AG04450 (cell line): ENCODE data around the gene PLEKHB1. TPM values are rescaled to one million over a fixed set of nuclear protein-coding genes. Genes with fewer than 3 reads are reported as not detected.

ENCODE experiments used
- CTCF ChIA-PET: fragments of 300-600, 350-600 bp; formaldehyde crosslinking; extraction: SDS; loops from one replicate; lab custom pipeline; 2022; ENCODE audit warnings: antibody characterized with exemption, inconsistent platforms; lab: Charles Lee
- POLR2A ChIA-PET: fragments of 350-600 bp; formaldehyde crosslinking; extraction: SDS; loops from one replicate; lab custom pipeline; 2021; ENCODE audit warnings: antibody characterized with exemption, inconsistent platforms; lab: Yijun Ruan, JAX
- DNase-seq: peaks from one replicate; pipeline ENCODE4 v3.0.0-alpha.2; 2011; ENCODE audit warnings: low read depth, low spot score
- H3K27ac ChIP-seq: one replicate; pipeline ENCODE4 v1.5.1; 2012; ENCODE audit warnings: low read depth, low read length, control low read depth
- H3K27me3 ChIP-seq: one replicate; pipeline ENCODE4 v1.6.0; 2012; ENCODE audit warnings: low read length; ENCODE audit not compliant: control insufficient read depth, insufficient read depth
- H3K4me3 ChIP-seq: 2 replicates; pipeline ENCODE4 v1.5.1; 2011; ENCODE audit warnings: mild to moderate bottlenecking, low read depth, low read length, control low read depth
- H3K9me3 ChIP-seq: 2 replicates; pipeline ENCODE4 v1.5.1; 2012; ENCODE audit warnings: low read length; ENCODE audit not compliant: control insufficient read depth, insufficient read depth
- CTCF ChIP-seq: IDR thresholded peaks from 2 replicates; pipeline ENCODE4 v1.5.1; 2011; ENCODE audit warnings: low read depth, low read length, control low read depth, inconsistent platforms
- polyA plus RNA-seq: library from polyadenylated mRNA; depleted of rRNA; stranded (reverse); fragments of >200 nt; gene quantifications from 2 replicates; pipeline ENCODE4 v1.2.3, GENCODE V29; 2011; rRNA removed

Gene PLEKHB1
- polyA plus RNA-seq, 1 experiment: 0.61 TPM

DNA sequence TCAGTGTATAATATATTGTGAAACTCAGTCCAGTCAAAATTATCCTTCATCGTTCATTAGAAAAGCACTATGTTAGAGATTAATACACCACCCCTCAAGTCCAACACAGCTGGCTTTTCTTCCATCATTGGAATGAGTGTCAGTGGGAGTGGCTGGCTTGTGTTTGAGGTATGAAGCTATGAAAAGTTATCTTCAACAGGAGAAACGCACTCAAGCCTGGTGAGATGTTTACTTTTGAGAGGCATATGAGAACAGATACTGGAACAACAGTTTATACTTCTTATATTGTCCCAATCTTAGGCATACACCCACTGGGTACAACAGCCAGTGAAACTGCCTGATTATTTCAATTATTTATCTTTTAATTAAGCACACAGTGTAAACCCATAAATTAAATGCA lies 34.3 kb downstream of the PLEKHB1 start:
- H3K4me3 ChIP-seq: no peak overlapping the region
- no peak overlapping the region for H3K27ac ChIP-seq
- ChIA-PET POLR2A (no interaction called here), CTCF (interaction anchor here (0.6 to 1.6 kb wide), 4 partner anchors 55 to 250 kb away, joined by 3 to 5 read pairs (median 4); no protein-coding TSS in a partner anchor)
- no peaks in the 10 kb centered on the region for H3K9me3 ChIP-seq
- TF ChIP-seq CTCF: no peak
- H3K27me3 ChIP-seq: no peaks in the 10 kb centered on the region
- DNase-seq: no peak

- H3K4me3 ChIP-seq: no peak overlapping the region
- POLR2A ChIA-PET: no interaction called here
Measured at GRCh38 chr11:73693899-73694525, 47.6 kb downstream of the PLEKHB1 start.

GRCh38 chr11:73705053-73705452 lies 58.7 kb downstream of the PLEKHB1 start:
- Histone ChIP-seq H3K4me3 (no peak overlapping the region), H3K27me3 (no peaks in the 10 kb centered on the region), H3K9me3 (no peaks in the 10 kb centered on the region), H3K27ac (no peak overlapping the region)
- POLR2A ChIA-PET: no interaction called here
- TF ChIP-seq CTCF: no peak
- no peak for DNase-seq
- CTCF ChIA-PET: no interaction called here

More at GRCh38 chr11:73693899-73694525, 47.6 kb downstream of the PLEKHB1 start:
- no peak for TF ChIP-seq CTCF
- DNase-seq: no peak
- CTCF ChIA-PET: interaction anchor here (0.7 to 1.1 kb wide), 2 partner anchors 34 to 36 kb away, joined by 3 to 4 read pairs; no protein-coding TSS in a partner anchor
- Histone ChIP-seq H3K27me3 (no peaks in the 10 kb centered on the region), H3K27ac (no peak overlapping the region), H3K9me3 (no peaks in the 10 kb centered on the region)

DNA sequence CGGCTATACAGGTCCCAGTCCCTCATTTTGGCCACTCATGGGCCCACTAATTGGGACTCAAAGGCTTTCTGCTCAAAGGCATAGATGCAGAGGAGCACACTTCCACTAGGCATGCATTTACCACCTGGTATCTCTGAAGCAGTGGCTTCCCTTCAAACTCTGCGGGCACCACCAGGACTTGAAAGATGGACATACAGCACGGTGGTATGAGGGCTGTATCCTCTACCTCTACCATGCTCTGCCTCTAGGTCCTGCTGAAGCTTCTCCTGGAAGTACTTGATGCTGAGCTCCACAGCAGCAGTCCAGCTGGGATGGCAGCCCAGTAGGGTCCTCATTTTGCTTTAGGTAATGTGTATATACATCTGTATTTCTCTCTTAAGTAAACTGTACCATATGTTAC lies 64.6 kb downstream of the PLEKHB1 start:
- DNase-seq: no peak
- H3K27me3 ChIP-seq: no peaks in the 10 kb centered on the region
- ChIA-PET CTCF (no interaction called here), POLR2A (no interaction called here)
- H3K27ac ChIP-seq: no peak overlapping the region
- no peaks in the 10 kb centered on the region for H3K9me3 ChIP-seq
- no peak overlapping the region for H3K4me3 ChIP-seq
- no peak for TF ChIP-seq CTCF

Other genes with a start within 250 kb of the PLEKHB1 start
- gene FAM168A, start 48.5 kb upstream of the PLEKHB1 start, polyA plus RNA-seq: 21.3 and 23.6 TPM in 2 replicates
- 97.0 and 153 TPM in 2 replicates for gene RAB6A, start 114.5 kb downstream of the PLEKHB1 start, polyA plus RNA-seq
- 57.9 and 65.7 TPM in 2 replicates for gene MRPL48, start 141.3 kb downstream of the PLEKHB1 start, polyA plus RNA-seq
- gene COA4, start 230.3 kb downstream of the PLEKHB1 start, polyA plus RNA-seq: 54.5 and 57.3 TPM in 2 replicates
- 14.4 and 18.5 TPM in 2 replicates for gene PAAF1, start 230.4 kb downstream of the PLEKHB1 start, polyA plus RNA-seq